ENCODE measurements around the gene HTRA1. TPM values are rescaled to one million over a fixed set of nuclear protein-coding genes. Genes with fewer than 3 reads are reported as not detected.

The HTRA1 gene
- total and polyA plus RNA-seq, 2 of the 4 experiments (the other 2 are of a cell fraction): 28.5 to 108 TPM

- Histone ChIP-seq H3K23ac (ENCODE audit: low read depth, low read length) (0 out of 2 replicates have a peak overlapping the region, but pooled peaks have one; percentile 9), H3K27me3 (ENCODE audit: control insufficient read depth, insufficient read depth, low read length) (no peaks in the 10 kb centered on the region), H2AFZ (replicated peaks; ENCODE audit: low read length, poor library complexity) (peak overlapping the region; percentile 15), H2BK20ac (ENCODE audit: low read depth, low read length) (peak overlapping the region; percentile 76), H3K9me1 (ENCODE audit: insufficient read depth, low read length) (peaks cover 22% of the 10 kb centered on the region), H3K9me3 (ENCODE audit: control insufficient read depth, insufficient read depth, low read length) (no peaks in the 10 kb centered on the region), H3K14ac (replicated peaks; ENCODE audit: low read depth, low read length) (0 out of 2 replicates have a peak overlapping the region, but pooled peaks have one; percentile 2), H2AK5ac (ENCODE audit: low read depth, low read length) (peak overlapping the region; percentile 89), H4K20me1 (ENCODE audit: insufficient read depth, low read length) (peaks cover 12% of the 10 kb centered on the region; the same call in 1 of the 2 replicates), H2BK5ac (ENCODE audit: low read depth, low read length, poor library complexity, severe bottlenecking) (peak overlapping the region; percentile 20), H3K4me1 (ENCODE audit: control insufficient read depth, insufficient read depth, low read length) (peaks cover 14% of the 10 kb centered on the region), H2BK120ac (ENCODE audit: low read depth, low read length) (peak overlapping the region; percentile 74), H3K4me3 (ENCODE audit: insufficient read depth, low read depth, low read length) (no peak overlapping the region), H3K4ac (ENCODE audit: low read depth, low read length) (peak overlapping the region; percentile 78), H3K36me3 (ENCODE audit: control insufficient read depth, insufficient read depth, low read length) (no peaks in the 10 kb centered on the region; the same call in 1 of the 2 replicates), H3K79me1 (ENCODE audit: low read depth in 1 of 2, low read length in 2 of 2) (peaks cover 9 to 36% of the 10 kb centered on the region in 2 experiments; a peak in 3 of 4 replicates), H3K18ac (ENCODE audit: low read depth, low read length) (peak overlapping the region; percentile 72), H2AK9ac (replicated peaks; ENCODE audit: low read depth, low read length, poor library complexity) (peak overlapping the region; percentile 20), H3K9ac (ENCODE audit: low read depth, low read length) (no peak overlapping the region), H2BK15ac (ENCODE audit: low read depth, low read length) (peak overlapping the region; percentile 24; the same call in 2 of the 3 replicates), H4K91ac (ENCODE audit: insufficient read depth, low read depth, low read length) (peak overlapping the region; percentile 53), H4K8ac (ENCODE audit: low read depth in 2 of 2, low read length in 2 of 2) (no peak overlapping the region; a peak in 1 of 4 replicates), H3K27ac (ENCODE audit: insufficient read depth, low read length) (peak overlapping the region; percentile 39; the same call in 1 of the 2 replicates), H3K4me2 (ENCODE audit: low read depth, low read length) (peak overlapping the region; percentile 40), H4K5ac (ENCODE audit: low read depth, low read length) (peak overlapping the region; percentile 5; the same call in 1 of the 2 replicates), H3K56ac (ENCODE audit: extremely low read depth, insufficient read depth, low read length) (no peak overlapping the region)
- intact Hi-C loops (cut with micrococcal nuclease) (loop anchor here (1.0 to 2.0 kb wide), 2 partner anchors 8 to 36 kb away; partner anchors contain the start of gene HTRA1), in situ Hi-C loops (cut with MboI; ENCODE audit: low sequenced_read_pairs) (loop anchor here (10.0 kb wide), 1 partner anchor 344 kb away; no protein-coding TSS in a partner anchor), dilution Hi-C loops (cut with HindIII; ENCODE audit: low sequenced_read_pairs, unreplicated experiment) (no loop called here)
- no CpG with 5 or more reads among the region's 11 CpGs for WGBS, 2 experiments (ENCODE audit: extremely low coverage in 2 of 2, insufficient read length in 1 of 2)
- ChIA-PET POLR2A (ENCODE audit: unreplicated experiment) (interaction anchor here (0.7 kb wide), 1 partner anchor 341 kb away, joined by 3 read pairs; no protein-coding TSS in a partner anchor), CTCF (interaction anchor here (0.6 to 1.9 kb wide), 4 partner anchors 27 to 94 kb away, joined by 3 to 5 read pairs (median 4); partner anchors contain the start of gene PLEKHA1)
- TF ChIP-seq RCOR1 (IDR thresholded peaks at IDR 0.05; ENCODE audit: insufficient replicate concordance, low read length) (peak; percentile 90), FOS (IDR thresholded peaks at IDR 0.05; ENCODE audit: low read depth, low read length) (peak; percentile 98), SMC3 (IDR thresholded peaks at IDR 0.05; ENCODE audit: low read depth, low read length) (peak; percentile 19; the same call in 1 of the 2 replicates), MAFK (IDR thresholded peaks at IDR 0.05; ENCODE audit: low read depth, low read length) (peak; percentile 19; the same call in 1 of the 2 replicates), MXI1 (IDR thresholded peaks at IDR 0.05; ENCODE audit: borderline replicate concordance, low read depth, low read length) (no peak), MAZ (IDR thresholded peaks at IDR 0.05; ENCODE audit: borderline replicate concordance, low read depth, low read length) (no peak), BHLHE40 (IDR thresholded peaks at IDR 0.05; ENCODE audit: low read depth, low read length) (peak; percentile 85), CEBPB (IDR thresholded peaks at IDR 0.05; ENCODE audit: low read depth, low read length) (peak; percentile 100), CTCF (conservative IDR thresholded peaks at IDR 0.05; ENCODE audit: low read depth, low read length) (peak; percentile 9; the same call in 1 of the 2 replicates), RFX5 (IDR thresholded peaks at IDR 0.05; ENCODE audit: low read depth, low read length) (no peak), CHD1 (IDR thresholded peaks at IDR 0.05; ENCODE audit: low read depth, low read length) (peak; percentile 74; the same call in 1 of the 2 replicates), NFE2L2 (IDR thresholded peaks at IDR 0.05; ENCODE audit: low read depth, low read length) (no peak; the same call in 1 of the 2 replicates)
- no TSS peak for BruUV-seq (replicated peaks)
- DNase-seq (peak; percentile 98), ATAC-seq (ENCODE audit: low read depth) (peak; percentile 86)
These were observed 7.8 kb downstream of the HTRA1 start for GRCh38 chr10:122468926-122469781.

Data from IMR-90 (cell line).